ENCODE measurements around the gene BCAS3.

- TF ChIP-seq EZH2 (IDR thresholded peaks at IDR 0.05; ENCODE audit: insufficient read depth, low read length) = no peak
- TF ChIP-seq, protein P1, sequence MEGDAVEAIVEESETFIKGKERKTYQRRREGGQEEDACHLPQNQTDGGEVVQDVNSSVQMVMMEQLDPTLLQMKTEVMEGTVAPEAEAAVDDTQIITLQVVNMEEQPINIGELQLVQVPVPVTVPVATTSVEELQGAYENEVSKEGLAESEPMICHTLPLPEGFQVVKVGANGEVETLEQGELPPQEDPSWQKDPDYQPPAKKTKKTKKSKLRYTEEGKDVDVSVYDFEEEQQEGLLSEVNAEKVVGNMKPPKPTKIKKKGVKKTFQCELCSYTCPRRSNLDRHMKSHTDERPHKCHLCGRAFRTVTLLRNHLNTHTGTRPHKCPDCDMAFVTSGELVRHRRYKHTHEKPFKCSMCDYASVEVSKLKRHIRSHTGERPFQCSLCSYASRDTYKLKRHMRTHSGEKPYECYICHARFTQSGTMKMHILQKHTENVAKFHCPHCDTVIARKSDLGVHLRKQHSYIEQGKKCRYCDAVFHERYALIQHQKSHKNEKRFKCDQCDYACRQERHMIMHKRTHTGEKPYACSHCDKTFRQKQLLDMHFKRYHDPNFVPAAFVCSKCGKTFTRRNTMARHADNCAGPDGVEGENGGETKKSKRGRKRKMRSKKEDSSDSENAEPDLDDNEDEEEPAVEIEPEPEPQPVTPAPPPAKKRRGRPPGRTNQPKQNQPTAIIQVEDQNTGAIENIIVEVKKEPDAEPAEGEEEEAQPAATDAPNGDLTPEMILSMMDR (IDR thresholded peaks at IDR 0.05; ENCODE audit: insufficient read depth, low read depth, low read length) = no peak
These were observed 267.1 kb downstream of the BCAS3 start for GRCh38 chr17:60944751-60945150.
